22Rv1 (cell line): ENCODE data around the gene COBL.

ENCODE experiments used
- H3K27ac ChIP-seq: fragments of 450-650 bp; 2 replicates; pipeline ENCODE4 v1.5.1; 2017
- CTCF ChIP-seq: fragments of 450-650 bp; IDR thresholded peaks from 2 replicates; pipeline ENCODE4 v1.5.1; 2017; ENCODE audit warnings: mild to moderate bottlenecking
- ZFX ChIP-seq: fragments of 450-650 bp; IDR thresholded peaks from 2 replicates; pipeline ENCODE4 v1.6.1; 2017; ENCODE audit warnings: antibody characterized with exemption, borderline replicate concordance

Gene COBL

GRCh38 chr7:51033727-51034520 is 282.7 kb downstream of the COBL start:
- H3K27ac ChIP-seq, result peak overlapping the region; percentile 37; the same call in 1 of the 2 replicates
- TF ChIP-seq ZFX (no peak), CTCF (no peak)

- TF ChIP-seq ZFX, result no peak
- no peak overlapping the region for H3K27ac ChIP-seq
These were observed 284.7 kb downstream of the COBL start for GRCh38 chr7:51031791-51032515.

- no peak overlapping the region for H3K27ac ChIP-seq
- TF ChIP-seq ZFX, result no peak
- TF ChIP-seq CTCF, result no peak
These were observed 285.4 kb downstream of the COBL start for GRCh38 chr7:51031216-51031615.

- no peak overlapping the region for H3K27ac ChIP-seq
- TF ChIP-seq ZFX (no peak), CTCF (no peak)
These were observed 286.9 kb downstream of the COBL start for GRCh38 chr7:51029701-51030191.

GRCh38 chr7:51029131-51029530 is 287.5 kb downstream of the COBL start:
- no peak overlapping the region for H3K27ac ChIP-seq
- TF ChIP-seq ZFX (no peak), CTCF (no peak)

- no peak overlapping the region for H3K27ac ChIP-seq
- TF ChIP-seq CTCF, result no peak
- TF ChIP-seq ZFX, result no peak
These were observed 288.4 kb downstream of the COBL start for GRCh38 chr7:51027935-51028830.
